A549 treated with Mapracorat at 1 μM for 4 hours (cell line): ENCODE data around the gene RCE1. TPM values are rescaled to one million over a fixed set of nuclear protein-coding genes. Genes with fewer than 3 reads are reported as not detected.

ENCODE experiments used
- total RNA-seq: library from RNA; stranded (reverse); fragments of 200-300 nt; extraction: Qiagen RNA extraction; gene quantifications from 5 replicates; pipeline ENCODE4 v1.2.3, GENCODE V29; 2022

Gene RCE1, protein sequence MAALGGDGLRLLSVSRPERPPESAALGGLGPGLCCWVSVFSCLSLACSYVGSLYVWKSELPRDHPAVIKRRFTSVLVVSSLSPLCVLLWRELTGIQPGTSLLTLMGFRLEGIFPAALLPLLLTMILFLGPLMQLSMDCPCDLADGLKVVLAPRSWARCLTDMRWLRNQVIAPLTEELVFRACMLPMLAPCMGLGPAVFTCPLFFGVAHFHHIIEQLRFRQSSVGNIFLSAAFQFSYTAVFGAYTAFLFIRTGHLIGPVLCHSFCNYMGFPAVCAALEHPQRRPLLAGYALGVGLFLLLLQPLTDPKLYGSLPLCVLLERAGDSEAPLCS
- 40.2 to 55.7 TPM (median 52.3 TPM) in 5 replicates for total RNA-seq

DNA sequence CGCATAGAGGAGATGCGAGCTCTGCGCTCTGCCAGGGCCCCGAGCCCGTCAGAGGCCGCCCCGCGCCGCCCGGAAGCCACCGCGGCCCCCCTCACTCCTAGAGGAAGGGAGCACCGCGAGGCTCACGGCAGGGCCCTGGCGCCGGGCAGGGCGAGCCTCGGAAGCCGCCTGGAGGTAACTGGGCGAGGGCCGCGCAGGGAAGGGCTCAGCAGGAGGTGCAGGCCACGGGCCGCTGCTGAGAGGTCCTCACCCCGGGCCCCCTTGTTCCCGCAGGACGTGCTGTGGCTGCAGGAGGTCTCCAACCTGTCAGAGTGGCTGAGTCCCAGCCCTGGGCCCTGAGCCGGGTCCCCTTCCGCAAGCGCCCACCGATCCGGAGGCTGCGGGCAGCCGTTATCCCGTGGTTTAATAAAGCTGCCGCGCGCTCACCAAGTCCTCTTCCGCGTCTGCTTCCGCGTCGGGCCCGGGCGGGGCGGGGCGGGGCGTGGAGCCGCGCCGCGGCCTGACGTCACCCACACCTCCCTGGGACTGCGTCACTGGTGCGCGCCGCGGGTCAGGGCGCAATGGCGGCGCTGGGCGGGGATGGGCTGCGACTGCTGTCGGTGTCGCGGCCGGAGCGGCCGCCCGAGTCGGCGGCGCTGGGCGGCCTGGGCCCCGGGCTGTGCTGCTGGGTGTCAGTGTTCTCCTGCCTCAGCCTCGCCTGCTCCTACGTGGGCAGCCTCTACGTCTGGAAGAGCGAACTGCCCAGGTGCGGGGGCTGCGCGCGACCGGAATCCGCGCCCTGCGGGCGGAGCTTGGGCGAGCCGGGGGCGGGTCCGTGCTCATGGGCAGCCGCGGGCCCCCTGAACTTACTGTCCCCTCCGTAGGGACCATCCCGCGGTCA, at the start of gene RCE1:
TSS of gene RCE1 (plus strand) at position 546 of the 880 bp plus-strand sequence. CDS start at position 561, 15 bp downstream.

DNA sequence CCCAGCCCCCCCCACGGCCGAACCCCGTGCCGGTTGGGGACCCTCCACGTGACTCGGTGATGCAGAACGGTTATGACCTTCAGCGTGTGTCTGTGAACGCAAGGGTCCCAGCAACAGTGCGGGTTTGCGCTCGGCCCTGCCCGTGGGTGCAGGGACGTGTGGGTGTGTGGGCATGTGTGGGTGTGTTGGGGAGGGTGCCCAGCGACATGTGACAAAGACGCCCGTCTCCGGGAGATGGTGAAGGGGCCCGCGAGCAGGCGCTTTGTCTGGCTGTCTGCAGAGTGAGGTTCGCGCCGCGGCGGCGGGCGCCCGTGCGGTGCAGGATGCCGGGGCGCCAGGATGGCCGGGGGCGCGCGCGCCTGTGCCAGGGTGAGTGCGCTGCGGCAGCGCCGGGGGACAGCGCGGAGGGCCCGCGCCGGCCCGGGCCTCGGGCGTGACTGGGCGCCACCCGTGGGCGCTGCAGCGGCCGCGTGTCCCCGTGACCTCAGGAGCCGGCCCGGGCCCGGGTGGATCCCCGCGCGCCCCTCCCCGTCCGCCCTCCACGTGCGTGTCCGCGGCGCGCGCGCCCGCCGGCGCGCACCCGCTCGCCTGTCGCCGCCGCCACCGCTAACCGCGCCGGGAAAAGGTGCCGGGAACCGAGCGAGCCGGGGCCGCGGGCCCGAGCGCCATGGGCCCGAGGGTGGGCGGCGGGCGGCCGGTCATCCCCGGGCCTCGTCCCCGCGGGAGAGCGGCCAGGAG, 13.4 kb downstream of the RCE1 start, which contains the start of gene LRFN4:
TSS of gene LRFN4 (plus strand) at position 569 of the 738 bp plus-strand sequence. CDS start 681 bp downstream, outside the sequence.

Other genes starting within 250 kb of the RCE1 start
- gene RBM14, start 226.8 kb upstream of the RCE1 start, total RNA-seq: 63.5 to 82.0 TPM (median 66.9 TPM) in 5 replicates
- 128 to 156 TPM (median 136 TPM) in 5 replicates for gene RBM4, start 204.7 kb upstream of the RCE1 start, total RNA-seq
- gene RBM4B, start 165.6 kb upstream of the RCE1 start, total RNA-seq: 17.6 to 22.3 TPM (median 19.3 TPM) in 5 replicates
- gene SPTBN2, start 114.2 kb upstream of the RCE1 start, total RNA-seq: 8.7 to 10.7 TPM (median 9.7 TPM) in 5 replicates
- 68.1 to 127 TPM (median 112 TPM) in 5 replicates for gene LRFN4, start 13.6 kb downstream of the RCE1 start, total RNA-seq
- gene PC, start 114.9 kb downstream of the RCE1 start, total RNA-seq: 31.0 to 40.8 TPM (median 38.5 TPM) in 5 replicates
- 44.1 to 80.8 TPM (median 70.7 TPM) in 5 replicates for gene C11orf86, start 131.9 kb downstream of the RCE1 start, total RNA-seq
- 12.6 to 22.3 TPM (median 19.9 TPM) in 5 replicates for gene SYT12, start 179.7 kb downstream of the RCE1 start, total RNA-seq
- gene RHOD, start 213.4 kb downstream of the RCE1 start, total RNA-seq: 32.6 to 53.3 TPM (median 47.9 TPM) in 5 replicates